ENCODE measurements around the gene CWF19L1. TPM values are rescaled to one million over a fixed set of nuclear protein-coding genes. Genes with fewer than 3 reads are reported as not detected.

CWF19L1 gene
- total and polyA plus RNA-seq, 2 donors (not counting 1 experiment from before 2014, with no cell fraction given): 16.0 to 17.3 TPM

DNA sequence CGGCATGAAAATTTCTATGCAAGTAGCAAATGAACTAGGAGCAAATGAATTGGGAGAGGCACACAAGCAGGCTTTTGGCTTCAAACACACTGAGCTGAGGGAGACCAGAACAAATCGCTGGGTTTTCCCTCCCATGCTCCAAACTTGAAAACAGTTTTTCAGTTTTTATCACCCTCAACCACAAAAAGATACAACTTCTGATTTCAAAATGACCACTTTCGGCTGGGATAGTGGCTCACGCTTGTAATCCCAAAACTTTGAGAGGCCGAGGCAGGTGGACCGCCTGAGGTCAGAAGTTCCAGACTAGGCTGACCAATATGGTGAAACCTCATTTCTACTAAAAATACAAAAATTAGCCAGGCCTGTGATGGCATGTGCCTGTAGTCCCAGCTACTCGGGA is 29.0 kb downstream of the CWF19L1 start:
- DNase-seq (ENCODE audit: low read depth in 2 of 2): no peak
- H3K27me3 ChIP-seq (ENCODE audit: control insufficient read depth, insufficient read depth, low read length): no peaks in the 10 kb centered on the region
- H3K9ac ChIP-seq (ENCODE audit: insufficient read depth, low read length): no peak overlapping the region
- TF ChIP-seq, protein P1, sequence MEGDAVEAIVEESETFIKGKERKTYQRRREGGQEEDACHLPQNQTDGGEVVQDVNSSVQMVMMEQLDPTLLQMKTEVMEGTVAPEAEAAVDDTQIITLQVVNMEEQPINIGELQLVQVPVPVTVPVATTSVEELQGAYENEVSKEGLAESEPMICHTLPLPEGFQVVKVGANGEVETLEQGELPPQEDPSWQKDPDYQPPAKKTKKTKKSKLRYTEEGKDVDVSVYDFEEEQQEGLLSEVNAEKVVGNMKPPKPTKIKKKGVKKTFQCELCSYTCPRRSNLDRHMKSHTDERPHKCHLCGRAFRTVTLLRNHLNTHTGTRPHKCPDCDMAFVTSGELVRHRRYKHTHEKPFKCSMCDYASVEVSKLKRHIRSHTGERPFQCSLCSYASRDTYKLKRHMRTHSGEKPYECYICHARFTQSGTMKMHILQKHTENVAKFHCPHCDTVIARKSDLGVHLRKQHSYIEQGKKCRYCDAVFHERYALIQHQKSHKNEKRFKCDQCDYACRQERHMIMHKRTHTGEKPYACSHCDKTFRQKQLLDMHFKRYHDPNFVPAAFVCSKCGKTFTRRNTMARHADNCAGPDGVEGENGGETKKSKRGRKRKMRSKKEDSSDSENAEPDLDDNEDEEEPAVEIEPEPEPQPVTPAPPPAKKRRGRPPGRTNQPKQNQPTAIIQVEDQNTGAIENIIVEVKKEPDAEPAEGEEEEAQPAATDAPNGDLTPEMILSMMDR (conservative IDR thresholded peaks at IDR 0.05 in 1 of 2, IDR thresholded peaks at IDR 0.05 in 1 of 2; ENCODE audit: low read depth in 1 of 2, low read length in 2 of 2): no peak
- TF ChIP-seq EZH2 (IDR thresholded peaks at IDR 0.05; ENCODE audit: low read length, missing control alignments): no peak
- H3K36me3 ChIP-seq (ENCODE audit: control insufficient read depth, insufficient read depth, low read length): peaks cover 1% of the 10 kb centered on the region
- no peak overlapping the region for H3K27ac ChIP-seq (ENCODE audit: insufficient read depth, low read length)
- no peaks in the 10 kb centered on the region for H3K4me1 ChIP-seq (ENCODE audit: control insufficient read depth, extremely low read depth, insufficient read depth, low read length)
- H3K79me2 ChIP-seq (ENCODE audit: control insufficient read depth, insufficient read depth, low read length): no peaks in the 10 kb centered on the region
- H4K20me1 ChIP-seq (ENCODE audit: control insufficient read depth, extremely low read depth, insufficient read depth, low read length): no peaks in the 10 kb centered on the region
- H3K4me3 ChIP-seq (replicated peaks in 1 of 4; ENCODE audit: control extremely low read depth in 1 of 4, insufficient read depth in 1 of 4, low read depth in 3 of 4, low read length in 4 of 4): no peak overlapping the region
- no peak overlapping the region for H3K4me2 ChIP-seq (ENCODE audit: extremely low read depth, insufficient read depth, low read length)
- H3K9me3 ChIP-seq (ENCODE audit: control insufficient read depth, insufficient read depth, low read depth, low read length): no peaks in the 10 kb centered on the region
- no peak overlapping the region for H2AFZ ChIP-seq (ENCODE audit: low read length)

DNA sequence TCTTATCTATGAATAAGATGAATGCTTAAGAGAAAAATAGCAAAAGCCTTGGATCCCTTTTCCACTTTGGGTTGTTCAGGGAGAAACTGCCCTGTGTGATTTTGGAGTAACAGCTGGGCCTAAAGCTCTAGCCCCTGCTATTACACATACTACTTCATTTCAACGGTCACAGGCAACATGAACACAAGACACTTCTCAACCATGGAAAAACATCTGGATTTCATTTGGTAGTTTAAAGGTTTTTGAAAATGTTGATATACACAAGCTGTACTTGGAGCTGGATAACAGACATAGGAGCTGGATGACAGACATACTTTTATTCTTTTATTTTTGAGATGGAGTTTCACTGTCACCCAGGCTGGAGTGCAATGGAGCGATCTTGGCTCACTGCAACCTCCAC is 35.3 kb downstream of the CWF19L1 start:
- Histone ChIP-seq H3K36me3 (ENCODE audit: control insufficient read depth, insufficient read depth, low read length) (peaks cover 1% of the 10 kb centered on the region), H3K27ac (ENCODE audit: insufficient read depth, low read length) (no peak overlapping the region), H3K27me3 (ENCODE audit: control insufficient read depth, insufficient read depth, low read length) (no peaks in the 10 kb centered on the region), H3K9me3 (ENCODE audit: control insufficient read depth, insufficient read depth, low read depth, low read length) (no peaks in the 10 kb centered on the region), H3K4me3 (replicated peaks in 1 of 4; ENCODE audit: control extremely low read depth in 1 of 4, insufficient read depth in 1 of 4, low read depth in 3 of 4, low read length in 4 of 4) (no peak overlapping the region), H3K79me2 (ENCODE audit: control insufficient read depth, insufficient read depth, low read length) (peaks cover 22% of the 10 kb centered on the region), H4K20me1 (ENCODE audit: control insufficient read depth, extremely low read depth, insufficient read depth, low read length) (no peaks in the 10 kb centered on the region), H2AFZ (ENCODE audit: low read length) (no peak overlapping the region), H3K4me1 (ENCODE audit: control insufficient read depth, extremely low read depth, insufficient read depth, low read length) (peaks cover 2% of the 10 kb centered on the region), H3K4me2 (ENCODE audit: extremely low read depth, insufficient read depth, low read length) (no peak overlapping the region), H3K9ac (ENCODE audit: insufficient read depth, low read length) (no peak overlapping the region)
- no peak for TF ChIP-seq EZH2 (IDR thresholded peaks at IDR 0.05; ENCODE audit: low read length, missing control alignments)
- TF ChIP-seq, protein P1 (conservative IDR thresholded peaks at IDR 0.05 in 1 of 2, IDR thresholded peaks at IDR 0.05 in 1 of 2; ENCODE audit: low read depth in 1 of 2, low read length in 2 of 2): no peak
- peak in 1 of 2 donors; percentile 52 for DNase-seq (ENCODE audit: low read depth in 2 of 2)

DNA sequence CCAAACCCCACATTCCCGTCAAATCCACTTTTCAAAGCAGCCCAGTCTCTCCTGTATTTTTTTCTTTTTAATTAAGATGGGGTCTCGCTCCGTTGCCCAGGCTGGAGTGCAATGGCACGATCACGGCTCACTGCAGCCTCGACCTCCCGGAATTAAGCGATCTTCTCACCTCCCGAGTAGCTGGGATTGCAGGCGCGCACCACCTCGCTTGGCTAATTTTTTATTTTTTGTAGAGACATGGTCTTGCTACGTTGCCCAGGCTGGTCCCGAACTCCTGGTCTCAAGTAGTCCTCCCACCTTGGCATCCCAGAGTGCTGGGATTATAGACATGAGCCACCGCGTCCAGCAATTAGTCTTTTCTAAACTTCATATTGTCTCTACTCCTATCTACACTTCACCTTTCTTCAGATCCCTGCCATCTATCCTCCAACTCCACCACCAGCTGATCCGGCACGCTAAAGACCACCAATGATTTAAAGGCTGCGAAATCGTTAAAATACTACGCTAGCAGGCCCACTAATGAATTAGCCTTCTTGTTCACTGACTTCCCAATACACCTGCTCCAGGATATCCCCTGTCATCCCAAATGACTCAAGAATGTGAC is 37.5 kb downstream of the CWF19L1 start:
- DNase-seq (ENCODE audit: low read depth in 2 of 2): no peak
- peak overlapping the region; percentile 79 for H2AFZ ChIP-seq (ENCODE audit: low read length)
- peaks cover 2% of the 10 kb centered on the region for H3K4me1 ChIP-seq (ENCODE audit: control insufficient read depth, extremely low read depth, insufficient read depth, low read length)
- H4K20me1 ChIP-seq (ENCODE audit: control insufficient read depth, extremely low read depth, insufficient read depth, low read length): no peaks in the 10 kb centered on the region
- peak overlapping the region; percentile 96 for H3K9ac ChIP-seq (ENCODE audit: insufficient read depth, low read length)
- peak overlapping the region; percentile 80 for H3K4me2 ChIP-seq (ENCODE audit: extremely low read depth, insufficient read depth, low read length)
- H3K36me3 ChIP-seq (ENCODE audit: control insufficient read depth, insufficient read depth, low read length): peaks cover 2% of the 10 kb centered on the region
- H3K27ac ChIP-seq (ENCODE audit: insufficient read depth, low read length): peak overlapping the region; percentile 96
- H3K79me2 ChIP-seq (ENCODE audit: control insufficient read depth, insufficient read depth, low read length): peaks cover 32% of the 10 kb centered on the region
- H3K9me3 ChIP-seq (ENCODE audit: control insufficient read depth, insufficient read depth, low read depth, low read length): no peaks in the 10 kb centered on the region
- TF ChIP-seq EZH2 (IDR thresholded peaks at IDR 0.05; ENCODE audit: low read length, missing control alignments): no peak
- H3K27me3 ChIP-seq (ENCODE audit: control insufficient read depth, insufficient read depth, low read length): no peaks in the 10 kb centered on the region
- peak overlapping the region; percentile 83 to 100 (median 90) for H3K4me3 ChIP-seq (replicated peaks in 1 of 4; ENCODE audit: control extremely low read depth in 1 of 4, insufficient read depth in 1 of 4, low read depth in 3 of 4, low read length in 4 of 4)
